Left ventricle myocardium inferior (tissue), 1 donor: ENCODE data around the gene NOL4L. TPM values are rescaled to one million over a fixed set of nuclear protein-coding genes. Genes with fewer than 3 reads are reported as not detected.

Experiments
- DNase-seq: peaks from one replicate; pipeline ENCODE4 v3.0.0-alpha.2; 2020
- H3K27ac ChIP-seq: fragments of 200-600 bp; replicated peaks from 2 replicates; pipeline ENCODE4 v1.8.0; 2021
- H3K27me3 ChIP-seq: fragments of 200-600 bp; 2 replicates; pipeline ENCODE4 v1.8.0; 2021; ENCODE audit warnings: low read depth
- H3K36me3 ChIP-seq: fragments of 200-600 bp; 2 replicates; pipeline ENCODE4 v1.8.0; 2021
- H3K4me1 ChIP-seq: fragments of 200-600 bp; 2 replicates; pipeline ENCODE4 v1.8.0; 2021
- H3K4me3 ChIP-seq: fragments of 200-600 bp; 2 replicates; pipeline ENCODE4 v1.8.0; 2021; ENCODE audit warnings: mild to moderate bottlenecking, moderate library complexity
- H3K9me3 ChIP-seq: fragments of 200-600 bp; replicated peaks from 2 replicates; pipeline ENCODE4 v1.8.0; 2021
- intact Hi-C: fragments of 100-400 bp; cut with micrococcal nuclease; formaldehyde crosslinking; loops from one replicate; pipeline ENCODE4 v1.11.0; 2022
- total RNA-seq: library from RNA; stranded (reverse); fragmentation: NEBNext Ultra II Directional; extraction: Animal tissue kit (Norgen Biotek cat#: 25700); gene quantifications from one replicate; pipeline ENCODE4 v1.2.1, GENCODE V29; 2021
- TF ChIP-seq, protein P1 (sequence below): fragments of 200-600 bp; IDR thresholded peaks from 2 replicates; pipeline ENCODE4 v1.8.0; 2021; ENCODE audit warnings: antibody characterized with exemption, mild to moderate bottlenecking, borderline replicate concordance
- donor health status: DM: no; HTN: yes; CAD: no; lungs with severe emphysema.

The NOL4L gene
- total RNA-seq, 1 donor from 2014 or later = 5.6 TPM

- no peaks in the 10 kb centered on the region for H3K4me1 ChIP-seq
- no peaks in the 10 kb centered on the region for H3K9me3 ChIP-seq
- DNase-seq = no peak
- no peak overlapping the region for H3K4me3 ChIP-seq
- TF ChIP-seq, protein P1, sequence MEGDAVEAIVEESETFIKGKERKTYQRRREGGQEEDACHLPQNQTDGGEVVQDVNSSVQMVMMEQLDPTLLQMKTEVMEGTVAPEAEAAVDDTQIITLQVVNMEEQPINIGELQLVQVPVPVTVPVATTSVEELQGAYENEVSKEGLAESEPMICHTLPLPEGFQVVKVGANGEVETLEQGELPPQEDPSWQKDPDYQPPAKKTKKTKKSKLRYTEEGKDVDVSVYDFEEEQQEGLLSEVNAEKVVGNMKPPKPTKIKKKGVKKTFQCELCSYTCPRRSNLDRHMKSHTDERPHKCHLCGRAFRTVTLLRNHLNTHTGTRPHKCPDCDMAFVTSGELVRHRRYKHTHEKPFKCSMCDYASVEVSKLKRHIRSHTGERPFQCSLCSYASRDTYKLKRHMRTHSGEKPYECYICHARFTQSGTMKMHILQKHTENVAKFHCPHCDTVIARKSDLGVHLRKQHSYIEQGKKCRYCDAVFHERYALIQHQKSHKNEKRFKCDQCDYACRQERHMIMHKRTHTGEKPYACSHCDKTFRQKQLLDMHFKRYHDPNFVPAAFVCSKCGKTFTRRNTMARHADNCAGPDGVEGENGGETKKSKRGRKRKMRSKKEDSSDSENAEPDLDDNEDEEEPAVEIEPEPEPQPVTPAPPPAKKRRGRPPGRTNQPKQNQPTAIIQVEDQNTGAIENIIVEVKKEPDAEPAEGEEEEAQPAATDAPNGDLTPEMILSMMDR = no peak
- intact Hi-C loops = no loop called here
- H3K36me3 ChIP-seq = no peaks in the 10 kb centered on the region
- no peak overlapping the region for H3K27ac ChIP-seq
- peaks cover 19% of the 10 kb centered on the region for H3K27me3 ChIP-seq
Observed at GRCh38 chr20:32611286-32611685, 26.2 kb upstream of the NOL4L start.

DNA sequence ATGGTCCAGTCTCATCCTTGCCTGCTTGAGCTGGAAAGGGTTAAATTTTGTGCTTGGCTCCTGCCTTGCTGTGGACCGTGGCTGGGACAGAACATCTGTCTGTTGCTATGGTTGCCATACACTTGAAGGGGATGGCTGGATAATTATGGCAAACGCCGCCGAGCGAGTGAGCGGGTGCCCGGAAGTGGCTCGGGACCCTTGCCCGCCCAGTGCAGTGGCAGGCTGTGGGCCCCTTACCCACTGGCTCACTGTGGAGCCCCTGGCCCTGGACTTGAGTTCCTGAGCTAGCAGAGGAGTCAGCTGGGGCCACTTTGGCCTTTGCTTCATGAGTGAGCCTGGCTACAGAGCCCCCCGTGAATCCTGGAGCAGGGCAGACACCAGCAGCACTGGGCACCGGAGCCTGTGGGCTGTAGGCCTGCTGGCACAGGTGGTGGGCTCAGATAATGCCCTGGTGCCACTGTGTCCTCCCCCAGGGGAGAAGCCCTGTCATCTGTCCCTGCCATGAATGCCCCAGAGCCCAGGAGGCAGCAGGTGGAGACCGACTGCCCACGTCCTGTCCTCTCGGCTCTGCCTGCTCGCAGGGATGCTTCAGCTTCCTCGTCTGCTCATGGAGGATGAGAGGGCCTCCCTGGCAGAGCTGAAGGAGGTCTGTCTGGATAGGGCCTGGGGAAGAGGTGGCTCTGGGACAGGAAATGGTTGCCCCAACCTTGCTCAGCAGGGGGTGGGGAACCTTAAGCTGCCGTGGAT, 25.5 kb upstream of the NOL4L start:
- Histone ChIP-seq H3K9me3 (no peaks in the 10 kb centered on the region), H3K27me3 (peaks cover 26% of the 10 kb centered on the region), H3K36me3 (no peaks in the 10 kb centered on the region), H3K27ac (no peak overlapping the region), H3K4me1 (no peaks in the 10 kb centered on the region), H3K4me3 (no peak overlapping the region)
- DNase-seq = no peak
- intact Hi-C loops = no loop called here
- TF ChIP-seq, protein P1 = no peak

- no peak for DNase-seq
- no peak overlapping the region for H3K27ac ChIP-seq
- TF ChIP-seq, protein P1 = no peak
- no peaks in the 10 kb centered on the region for H3K9me3 ChIP-seq
- peaks cover 32% of the 10 kb centered on the region for H3K27me3 ChIP-seq
- H3K4me3 ChIP-seq = no peak overlapping the region
- no peaks in the 10 kb centered on the region for H3K4me1 ChIP-seq
- intact Hi-C loops = no loop called here
- H3K36me3 ChIP-seq = no peaks in the 10 kb centered on the region
Observed at GRCh38 chr20:32609993-32610392, 24.9 kb upstream of the NOL4L start.

DNA sequence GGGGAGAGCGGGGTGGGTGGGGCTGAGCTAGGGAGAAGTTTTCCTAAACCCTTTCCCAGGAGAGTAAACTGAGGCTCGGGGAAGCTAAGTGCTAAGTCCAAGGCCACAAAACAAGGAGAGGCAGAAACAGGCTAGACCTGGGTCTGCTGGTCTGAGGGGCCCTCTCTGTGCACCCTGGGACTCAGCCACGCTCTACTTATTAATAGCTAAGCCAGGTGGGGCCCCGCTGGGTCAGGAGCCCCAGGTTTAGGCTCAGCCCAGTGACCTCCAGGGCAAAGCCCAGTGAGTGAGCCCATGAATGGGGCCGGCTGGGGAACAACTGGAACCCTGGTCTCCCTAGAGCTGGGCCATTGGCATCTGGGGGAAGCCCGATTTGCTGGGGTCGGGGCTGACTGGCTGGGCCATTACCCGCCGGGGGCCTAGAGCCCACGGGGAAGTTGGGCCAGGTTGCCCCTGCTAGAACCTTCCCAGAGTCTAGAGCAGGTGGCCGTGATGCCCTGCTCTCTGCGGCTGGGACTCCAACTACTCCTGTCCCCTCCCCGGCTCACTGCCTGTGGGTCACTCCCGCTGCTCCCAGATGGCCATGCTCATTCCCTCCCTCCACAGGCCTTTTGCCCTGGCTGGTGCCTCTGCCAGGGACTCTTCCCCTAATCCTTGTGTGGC, 24.1 kb upstream of the NOL4L start:
- no peak overlapping the region for H3K27ac ChIP-seq
- no peaks in the 10 kb centered on the region for H3K4me1 ChIP-seq
- peaks cover 40% of the 10 kb centered on the region for H3K27me3 ChIP-seq
- intact Hi-C loops = no loop called here
- no peak overlapping the region for H3K4me3 ChIP-seq
- H3K36me3 ChIP-seq = no peaks in the 10 kb centered on the region
- DNase-seq = no peak
- TF ChIP-seq, protein P1 = no peak
- H3K9me3 ChIP-seq = no peaks in the 10 kb centered on the region

DNA sequence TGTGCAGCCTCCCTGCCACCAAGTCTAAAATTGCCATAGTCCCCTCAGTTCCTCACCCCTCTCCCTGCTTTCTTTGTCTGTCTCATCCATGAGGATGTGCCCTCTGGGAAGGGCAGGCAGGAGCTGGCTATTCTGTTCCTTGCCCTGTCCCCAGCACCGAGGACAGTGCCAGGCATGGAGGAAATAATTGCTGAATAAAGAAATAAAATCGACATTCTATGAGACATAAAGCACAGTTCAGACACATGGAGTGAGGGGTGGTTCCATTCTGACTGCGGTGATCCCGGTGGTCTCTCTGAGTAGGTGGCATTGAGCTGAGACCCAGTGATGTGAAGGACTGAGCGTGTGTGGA, 23.5 kb upstream of the NOL4L start:
- H3K9me3 ChIP-seq = no peaks in the 10 kb centered on the region
- peaks cover 46% of the 10 kb centered on the region for H3K27me3 ChIP-seq
- intact Hi-C loops = no loop called here
- H3K36me3 ChIP-seq = no peaks in the 10 kb centered on the region
- H3K4me3 ChIP-seq = no peak overlapping the region
- TF ChIP-seq, protein P1 = no peak
- no peak for DNase-seq
- H3K4me1 ChIP-seq = no peaks in the 10 kb centered on the region
- H3K27ac ChIP-seq = no peak overlapping the region
